GM21360 (cell line): Measurements from ENCODE around the gene SMAD7.

ENCODE experiments used
- ATAC-seq: cut with Tn5 transposase; IDR thresholded peaks from one replicate; pipeline ENCODE4 v1.9.1; 2021; ENCODE audit warnings: mild to moderate bottlenecking, moderate library complexity; ENCODE audit not compliant: unreplicated experiment

Gene SMAD7

GRCh38 chr18:48950536-48951447, at the start of gene SMAD7:
Gene SMAD7, minus strand, starts transcription at chr18:48950965. Its CDS starts 541 bp downstream, at chr18:48950424.
- no peak for ATAC-seq

- ATAC-seq, result no peak
Measured at GRCh38 chr18:48999569-48999968, 48.8 kb upstream of the SMAD7 start.

- ATAC-seq, result no peak
Measured at GRCh38 chr18:48997985-48998831, 47.4 kb upstream of the SMAD7 start.

GRCh38 chr18:48997681-48997984, 46.9 kb upstream of the SMAD7 start:
- ATAC-seq, result no peak

GRCh38 chr18:48996901-48997463, 46.2 kb upstream of the SMAD7 start:
- no peak for ATAC-seq

- ATAC-seq, result no peak
Measured at GRCh38 chr18:48996041-48996440, 45.3 kb upstream of the SMAD7 start.

- ATAC-seq, result no peak
Measured at GRCh38 chr18:48994926-48995835, 44.4 kb upstream of the SMAD7 start.

GRCh38 chr18:48994044-48994651, 43.4 kb upstream of the SMAD7 start:
- ATAC-seq, result no peak

- ATAC-seq, result no peak
Measured at GRCh38 chr18:48993586-48993985, 42.8 kb upstream of the SMAD7 start.

GRCh38 chr18:48992791-48993555, 42.2 kb upstream of the SMAD7 start:
- ATAC-seq, result no peak

- no peak for ATAC-seq
Measured at GRCh38 chr18:48992133-48992532, 41.4 kb upstream of the SMAD7 start.

GRCh38 chr18:48991676-48992075, 40.9 kb upstream of the SMAD7 start:
- ATAC-seq, result no peak

GRCh38 chr18:48991319-48991660, 40.5 kb upstream of the SMAD7 start:
- ATAC-seq, result no peak

GRCh38 chr18:48990481-48991318, 39.9 kb upstream of the SMAD7 start:
- ATAC-seq, result no peak

GRCh38 chr18:48989304-48990303, 38.8 kb upstream of the SMAD7 start:
- no peak for ATAC-seq

- ATAC-seq, result no peak
Measured at GRCh38 chr18:48988508-48989303, 37.9 kb upstream of the SMAD7 start.

- ATAC-seq, result no peak
Measured at GRCh38 chr18:48987821-48988220, 37.1 kb upstream of the SMAD7 start.
